HL-60 (cell line): ENCODE results near the gene TTC21A.

Experiments
- POLR2AphosphoS5 ChIP-seq: IDR thresholded peaks from 2 replicates; pipeline ENCODE4 v1.6.1; 2012; ENCODE audit warnings: low read depth
- TF ChIP-seq, protein P1 (sequence below): IDR thresholded peaks from one replicate; pipeline ENCODE4 v1.5.1; 2011; ENCODE audit warnings: low read length, control low read depth, inconsistent platforms; ENCODE audit not compliant: insufficient read depth
- TF ChIP-seq, protein P2 (sequence below): IDR thresholded peaks from 2 replicates; pipeline ENCODE4 v1.6.1; 2012; ENCODE audit warnings: low read depth; ENCODE audit not compliant: insufficient replicate concordance

DNA sequence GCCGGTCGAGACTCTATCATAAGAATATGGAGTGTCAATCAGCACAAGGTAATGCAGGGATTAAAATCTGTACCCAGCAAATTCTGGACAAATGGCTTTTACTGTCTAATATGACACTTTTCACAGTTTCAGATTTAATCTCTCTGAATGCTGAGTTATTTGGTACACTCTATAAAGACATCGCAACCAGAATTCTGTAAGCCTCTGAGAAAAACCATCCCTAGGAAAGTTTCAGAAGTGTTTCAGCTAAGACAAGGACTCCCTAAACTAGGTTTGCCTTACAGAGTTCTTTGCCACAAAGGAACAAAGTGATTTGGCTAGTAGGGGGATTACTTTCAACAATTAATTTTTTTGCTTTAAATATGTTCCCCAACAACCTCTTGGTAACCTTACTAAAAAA lies 44.3 kb upstream of the TTC21A start:
- TF ChIP-seq, protein P1, sequence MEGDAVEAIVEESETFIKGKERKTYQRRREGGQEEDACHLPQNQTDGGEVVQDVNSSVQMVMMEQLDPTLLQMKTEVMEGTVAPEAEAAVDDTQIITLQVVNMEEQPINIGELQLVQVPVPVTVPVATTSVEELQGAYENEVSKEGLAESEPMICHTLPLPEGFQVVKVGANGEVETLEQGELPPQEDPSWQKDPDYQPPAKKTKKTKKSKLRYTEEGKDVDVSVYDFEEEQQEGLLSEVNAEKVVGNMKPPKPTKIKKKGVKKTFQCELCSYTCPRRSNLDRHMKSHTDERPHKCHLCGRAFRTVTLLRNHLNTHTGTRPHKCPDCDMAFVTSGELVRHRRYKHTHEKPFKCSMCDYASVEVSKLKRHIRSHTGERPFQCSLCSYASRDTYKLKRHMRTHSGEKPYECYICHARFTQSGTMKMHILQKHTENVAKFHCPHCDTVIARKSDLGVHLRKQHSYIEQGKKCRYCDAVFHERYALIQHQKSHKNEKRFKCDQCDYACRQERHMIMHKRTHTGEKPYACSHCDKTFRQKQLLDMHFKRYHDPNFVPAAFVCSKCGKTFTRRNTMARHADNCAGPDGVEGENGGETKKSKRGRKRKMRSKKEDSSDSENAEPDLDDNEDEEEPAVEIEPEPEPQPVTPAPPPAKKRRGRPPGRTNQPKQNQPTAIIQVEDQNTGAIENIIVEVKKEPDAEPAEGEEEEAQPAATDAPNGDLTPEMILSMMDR, result no peak
- TF ChIP-seq POLR2AphosphoS5, result no peak
- TF ChIP-seq, protein P2, sequence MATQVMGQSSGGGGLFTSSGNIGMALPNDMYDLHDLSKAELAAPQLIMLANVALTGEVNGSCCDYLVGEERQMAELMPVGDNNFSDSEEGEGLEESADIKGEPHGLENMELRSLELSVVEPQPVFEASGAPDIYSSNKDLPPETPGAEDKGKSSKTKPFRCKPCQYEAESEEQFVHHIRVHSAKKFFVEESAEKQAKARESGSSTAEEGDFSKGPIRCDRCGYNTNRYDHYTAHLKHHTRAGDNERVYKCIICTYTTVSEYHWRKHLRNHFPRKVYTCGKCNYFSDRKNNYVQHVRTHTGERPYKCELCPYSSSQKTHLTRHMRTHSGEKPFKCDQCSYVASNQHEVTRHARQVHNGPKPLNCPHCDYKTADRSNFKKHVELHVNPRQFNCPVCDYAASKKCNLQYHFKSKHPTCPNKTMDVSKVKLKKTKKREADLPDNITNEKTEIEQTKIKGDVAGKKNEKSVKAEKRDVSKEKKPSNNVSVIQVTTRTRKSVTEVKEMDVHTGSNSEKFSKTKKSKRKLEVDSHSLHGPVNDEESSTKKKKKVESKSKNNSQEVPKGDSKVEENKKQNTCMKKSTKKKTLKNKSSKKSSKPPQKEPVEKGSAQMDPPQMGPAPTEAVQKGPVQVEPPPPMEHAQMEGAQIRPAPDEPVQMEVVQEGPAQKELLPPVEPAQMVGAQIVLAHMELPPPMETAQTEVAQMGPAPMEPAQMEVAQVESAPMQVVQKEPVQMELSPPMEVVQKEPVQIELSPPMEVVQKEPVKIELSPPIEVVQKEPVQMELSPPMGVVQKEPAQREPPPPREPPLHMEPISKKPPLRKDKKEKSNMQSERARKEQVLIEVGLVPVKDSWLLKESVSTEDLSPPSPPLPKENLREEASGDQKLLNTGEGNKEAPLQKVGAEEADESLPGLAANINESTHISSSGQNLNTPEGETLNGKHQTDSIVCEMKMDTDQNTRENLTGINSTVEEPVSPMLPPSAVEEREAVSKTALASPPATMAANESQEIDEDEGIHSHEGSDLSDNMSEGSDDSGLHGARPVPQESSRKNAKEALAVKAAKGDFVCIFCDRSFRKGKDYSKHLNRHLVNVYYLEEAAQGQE, result no peak
